HG03064 (cell line): Measurements from ENCODE around the gene ENPP6.
"Not testable (repeated sequence)": the region's sequence is repeated elsewhere in the genome, so short reads cannot be mapped to it uniquely, and the experiment has no call there.

ENCODE experiments used
- ATAC-seq: cut with Tn5 transposase; IDR thresholded peaks from one replicate; pipeline ENCODE4 v1.9.1; 2021; ENCODE audit warnings: low read depth; ENCODE audit not compliant: unreplicated experiment

Gene ENPP6

DNA sequence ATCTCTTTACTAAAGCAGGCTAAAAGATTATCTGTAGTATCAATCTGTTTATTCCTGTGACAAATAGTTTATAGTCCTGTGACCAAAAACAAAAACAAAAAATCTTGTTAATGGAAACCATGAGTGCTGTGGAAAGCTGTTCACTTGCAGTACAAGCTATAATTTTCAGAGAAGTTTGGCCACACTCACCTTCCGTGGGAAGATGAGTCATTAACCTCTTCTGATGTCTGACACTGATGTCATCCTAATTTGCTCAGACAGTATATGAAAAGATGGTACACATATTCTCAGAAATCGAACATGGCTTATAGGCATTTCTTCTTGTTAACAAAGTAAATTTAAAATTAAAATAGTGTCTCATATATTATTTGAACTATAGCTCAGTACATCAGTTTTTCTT is 19.9 kb upstream of the ENPP6 start:
- ATAC-seq, result no peak

DNA sequence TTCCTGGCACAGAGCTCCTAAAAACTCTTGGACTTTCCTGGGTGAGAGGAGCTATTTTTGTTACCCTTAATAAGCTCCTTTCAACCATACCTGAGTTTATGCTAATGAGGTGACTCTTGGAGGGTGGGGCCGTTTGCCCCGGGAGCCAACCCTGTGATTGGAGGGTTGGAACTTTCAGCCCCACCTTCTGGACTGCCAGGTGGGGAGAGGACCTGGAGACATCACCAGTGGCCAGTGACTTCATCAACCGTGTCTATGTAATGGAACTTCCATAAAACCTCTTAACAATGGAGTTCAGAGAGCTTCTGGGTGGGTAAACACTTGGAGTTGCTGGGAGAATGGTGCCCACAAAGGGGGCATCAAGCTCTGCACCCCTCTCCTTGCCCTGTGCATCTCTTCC is 17.9 kb upstream of the ENPP6 start:
- no peak for ATAC-seq

DNA sequence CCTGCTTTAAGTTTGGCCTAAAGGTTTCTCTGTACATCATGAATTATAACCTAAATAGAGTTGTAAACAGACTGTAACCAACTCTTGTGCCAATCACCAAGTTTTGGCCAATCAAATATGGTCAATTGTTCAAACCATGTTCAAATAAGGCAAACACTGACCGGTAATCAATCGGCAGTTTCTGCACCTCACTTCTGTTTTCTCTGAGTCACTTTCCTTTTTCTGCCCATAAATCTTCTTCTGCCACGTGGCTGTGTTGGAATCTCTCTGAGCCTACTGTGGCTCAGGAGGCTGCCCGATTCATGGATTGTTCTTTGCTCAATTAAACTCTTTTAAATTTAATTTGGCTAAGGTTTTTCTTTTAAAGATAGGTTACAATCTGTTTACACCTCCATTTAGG is 16.5 kb upstream of the ENPP6 start:
- no peak for ATAC-seq

DNA sequence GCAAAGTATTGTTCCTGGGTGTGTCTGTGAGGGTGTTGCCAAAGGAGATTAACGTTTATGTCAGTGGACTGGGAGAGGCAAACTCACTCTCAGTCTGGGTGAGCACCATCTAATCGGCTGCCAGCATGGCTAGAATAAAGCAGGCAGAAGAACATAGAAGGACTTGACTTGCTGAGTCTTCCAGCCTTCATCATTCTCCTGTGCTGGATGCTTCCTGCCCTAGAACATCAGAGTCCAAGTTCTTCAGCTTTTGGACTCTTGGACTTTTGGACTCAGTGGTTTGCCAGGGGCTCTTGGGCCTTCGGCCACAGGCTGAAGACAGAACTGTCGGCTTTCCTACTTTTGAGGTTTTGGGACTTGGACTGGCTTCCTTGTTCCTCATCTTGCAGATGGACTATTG is 15.3 kb upstream of the ENPP6 start:
- no peak for ATAC-seq

DNA sequence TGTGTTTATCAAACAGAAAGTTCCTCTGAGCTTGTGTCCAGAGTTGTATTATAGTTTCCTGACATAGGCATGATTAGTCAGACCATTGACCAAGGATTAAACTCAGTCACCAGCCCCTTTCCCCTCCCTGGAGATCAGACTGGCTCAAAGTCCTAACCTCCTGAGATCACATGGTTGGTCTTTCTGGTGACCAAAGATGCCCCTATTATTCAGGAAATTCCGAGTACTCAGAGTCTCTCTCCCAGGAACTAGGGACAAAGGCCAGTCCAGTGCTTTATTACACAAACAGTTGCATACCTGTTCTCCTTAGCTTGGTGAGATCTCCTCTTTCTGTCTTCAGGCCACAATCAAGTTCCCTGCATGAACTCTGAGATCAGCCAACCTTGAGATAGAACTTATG is 14.5 kb upstream of the ENPP6 start:
- no peak for ATAC-seq

DNA sequence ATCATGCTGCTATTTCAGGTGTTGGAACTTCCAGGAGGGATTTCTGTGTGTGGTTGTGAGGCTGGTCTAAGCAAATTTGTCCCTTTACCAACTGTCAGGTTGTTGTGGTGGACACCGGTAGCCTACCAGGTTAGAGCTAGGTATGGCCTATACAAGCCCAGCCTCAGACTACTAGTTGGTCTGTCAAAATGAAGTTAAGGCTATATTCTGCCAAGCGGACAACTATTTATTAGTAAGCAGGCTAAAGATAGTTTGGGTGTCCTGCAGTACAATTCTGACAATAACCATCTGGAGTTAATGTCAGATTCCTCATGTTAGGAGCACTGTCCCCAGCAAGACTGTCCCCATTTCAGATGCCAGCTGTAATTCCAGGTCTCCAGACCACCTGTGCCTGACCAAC is 13.9 kb upstream of the ENPP6 start:
- no peak for ATAC-seq

DNA sequence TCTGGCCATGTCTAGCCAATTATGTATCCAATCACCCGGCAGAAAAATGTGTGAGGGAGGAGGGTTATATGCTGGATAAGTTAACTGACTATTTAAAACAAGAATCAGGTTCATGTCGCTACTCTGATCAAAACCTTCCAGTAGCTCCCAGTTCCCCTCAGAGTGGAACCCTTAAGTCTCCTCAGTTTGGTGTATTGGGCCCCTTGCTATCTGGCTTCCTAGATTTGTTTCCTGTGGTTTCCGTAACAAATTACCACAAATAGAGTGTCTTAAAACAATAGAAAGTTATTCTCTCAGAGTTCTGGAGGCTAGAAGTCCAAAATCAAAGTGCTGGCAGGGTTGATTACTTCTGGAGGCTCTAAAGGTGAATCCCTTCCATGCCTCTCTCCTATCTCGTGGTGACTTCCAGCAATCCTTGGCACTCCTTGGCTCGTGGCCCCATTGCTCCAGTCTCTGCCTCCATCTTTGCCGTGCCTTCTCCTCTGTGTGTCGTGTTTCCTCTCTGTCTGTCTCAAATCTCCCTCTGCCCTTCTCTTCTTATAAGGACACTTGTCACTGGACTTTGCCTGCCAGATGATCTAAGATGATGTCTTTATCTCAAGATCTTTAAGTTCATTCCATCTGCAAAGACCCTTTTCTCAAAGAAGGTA is 10.5 kb upstream of the ENPP6 start:
- no peak for ATAC-seq

DNA sequence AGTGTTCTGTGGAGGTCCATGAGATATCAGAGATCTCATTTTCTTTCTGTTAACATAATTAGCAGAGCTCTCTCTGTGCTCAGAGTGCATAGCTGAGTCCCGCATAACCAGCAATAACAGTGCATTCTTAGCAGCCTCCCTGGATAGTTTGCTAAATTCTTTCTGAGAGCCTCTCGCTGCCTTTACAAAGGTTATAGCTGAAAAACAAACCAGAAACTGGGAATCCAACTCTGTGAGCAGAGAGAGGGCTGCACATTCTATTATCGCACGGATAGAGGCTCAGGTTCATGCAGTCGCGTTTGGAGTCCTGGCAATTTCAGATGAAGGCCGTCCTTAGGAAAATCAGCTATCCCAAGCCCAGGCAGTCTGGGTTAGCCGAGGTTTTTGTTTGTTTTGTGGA is 1.2 kb downstream of the ENPP6 start:
- ATAC-seq, result no peak

DNA sequence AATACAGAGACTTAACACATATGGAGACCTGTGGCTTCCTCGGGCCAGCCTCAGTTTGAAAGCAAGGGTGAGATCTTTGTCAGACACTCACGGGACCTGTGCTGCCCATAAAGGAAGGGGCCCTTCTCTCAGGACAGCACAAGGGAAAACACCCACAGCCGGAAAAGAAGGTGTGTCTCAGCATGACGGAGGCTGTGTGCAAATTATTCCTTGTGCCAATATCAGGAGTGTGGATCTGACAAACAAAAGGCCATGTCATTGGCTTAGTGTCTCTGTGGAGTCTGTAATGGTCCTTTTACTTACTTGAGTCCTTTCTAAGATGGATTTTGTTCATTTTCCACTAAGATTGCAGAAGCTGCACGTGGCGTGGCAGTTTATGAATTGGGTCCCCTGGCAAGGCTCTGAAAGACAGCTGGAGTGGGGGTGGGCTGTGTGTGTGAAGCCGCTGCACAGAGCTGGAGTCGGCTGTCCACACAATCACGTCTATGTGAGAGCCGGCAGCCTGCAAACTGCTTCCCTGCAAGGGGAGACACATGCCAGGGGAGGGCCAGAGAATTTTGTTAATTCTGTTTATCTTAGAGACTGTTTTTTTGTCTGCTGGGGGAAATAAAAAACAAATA is 1.9 kb downstream of the ENPP6 start:
- ATAC-seq, result no peak

DNA sequence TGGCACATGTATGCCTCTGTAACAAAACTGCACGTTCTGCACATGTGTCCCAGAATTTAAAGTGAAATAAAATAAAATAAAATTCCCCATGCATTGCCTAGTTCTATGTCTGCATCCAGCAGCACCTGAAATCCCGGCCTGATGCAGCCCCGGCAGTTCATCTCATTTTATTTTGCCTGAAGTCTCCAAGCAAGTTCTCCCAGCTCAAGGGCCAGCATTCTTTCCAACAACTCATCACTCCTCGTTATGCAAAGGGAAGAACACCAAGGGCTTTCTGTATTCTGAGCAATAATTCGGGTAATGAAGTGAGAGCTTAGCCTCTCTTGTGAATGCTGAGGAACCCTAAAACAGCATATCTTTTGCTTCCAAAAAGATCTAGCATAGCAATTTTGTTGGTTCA is 2.7 kb downstream of the ENPP6 start:
- ATAC-seq, result no peak

DNA sequence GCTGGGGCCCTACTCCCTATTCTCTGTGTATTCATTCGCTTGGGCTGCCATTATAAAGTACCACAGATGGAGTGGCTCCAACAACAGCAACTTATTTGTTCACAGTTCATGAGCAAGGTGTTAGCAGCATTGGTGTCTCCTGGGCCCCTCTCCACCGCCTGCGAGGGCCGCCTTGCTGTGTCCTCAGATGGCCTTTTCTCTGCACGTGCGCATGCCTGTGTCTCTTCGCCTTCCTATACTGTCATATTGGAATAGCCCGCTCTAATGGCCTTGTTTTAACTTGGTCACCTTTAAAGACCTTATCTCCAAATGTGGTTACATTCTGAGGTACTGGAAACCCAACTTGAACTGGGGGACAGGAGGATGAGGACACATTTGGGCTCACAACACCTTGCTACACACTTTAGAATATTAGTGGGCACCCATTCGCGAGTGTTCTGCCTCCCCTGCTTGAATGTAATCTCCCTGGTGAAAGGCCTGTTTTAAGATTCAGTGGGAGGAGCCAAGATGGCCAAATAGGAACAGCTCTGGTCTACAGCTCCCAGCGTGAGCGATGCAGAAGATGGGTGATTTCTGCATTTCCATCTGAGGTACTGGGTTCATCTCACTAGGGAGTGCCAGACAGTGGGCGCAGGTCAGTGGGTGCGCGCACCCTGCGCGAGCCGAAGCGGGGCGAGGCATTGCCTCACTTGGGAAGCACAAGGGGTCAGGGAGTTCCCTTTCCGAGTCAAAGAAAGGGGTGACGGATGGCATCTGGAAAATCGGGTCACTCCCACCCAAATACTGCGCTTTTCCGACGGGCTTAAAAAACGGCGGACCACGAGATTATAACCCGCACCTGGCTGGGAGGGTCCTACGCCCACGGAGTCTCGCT is 9.7 kb downstream of the ENPP6 start:
- ATAC-seq, result not testable (repeated sequence)

DNA sequence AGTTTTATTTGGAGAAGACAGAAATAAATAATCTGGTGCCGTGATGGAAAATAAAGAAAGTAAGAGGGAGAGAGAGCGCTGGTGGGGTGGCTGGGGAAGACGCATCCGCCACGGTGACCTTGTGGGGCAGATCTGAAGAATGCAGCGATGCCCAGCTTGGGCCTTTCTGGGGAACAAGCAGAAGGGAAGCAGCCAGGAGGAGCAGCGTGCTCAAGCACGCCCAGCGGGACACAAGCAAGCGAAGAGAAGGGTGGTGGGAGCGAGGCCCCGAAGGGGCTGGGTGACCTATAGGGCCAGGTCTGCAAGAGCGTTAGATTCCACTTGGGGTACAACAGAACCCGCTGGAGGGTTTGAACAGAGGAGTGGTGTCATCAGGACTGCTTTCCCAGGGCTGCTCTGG is 12.4 kb downstream of the ENPP6 start:
- ATAC-seq, result no peak

DNA sequence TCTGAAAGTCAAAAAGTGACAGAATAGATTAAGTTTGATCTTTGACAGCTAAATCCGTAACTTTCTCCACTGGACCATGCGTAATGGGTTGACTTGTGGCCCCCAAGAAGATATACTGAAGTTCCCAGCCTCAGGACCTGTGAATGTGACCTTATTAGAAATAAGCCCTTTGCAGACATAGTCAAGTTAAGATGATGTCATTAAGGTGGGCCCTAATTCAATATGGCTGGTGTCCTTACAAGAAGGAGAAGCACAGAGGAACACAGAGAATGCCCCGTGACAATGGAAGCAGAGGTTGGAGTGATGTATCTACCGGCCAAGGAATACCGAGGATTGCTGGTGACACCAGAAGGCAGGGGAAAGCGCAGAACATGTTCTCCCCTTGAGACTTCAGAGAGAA is 14.4 kb downstream of the ENPP6 start:
- no peak for ATAC-seq

DNA sequence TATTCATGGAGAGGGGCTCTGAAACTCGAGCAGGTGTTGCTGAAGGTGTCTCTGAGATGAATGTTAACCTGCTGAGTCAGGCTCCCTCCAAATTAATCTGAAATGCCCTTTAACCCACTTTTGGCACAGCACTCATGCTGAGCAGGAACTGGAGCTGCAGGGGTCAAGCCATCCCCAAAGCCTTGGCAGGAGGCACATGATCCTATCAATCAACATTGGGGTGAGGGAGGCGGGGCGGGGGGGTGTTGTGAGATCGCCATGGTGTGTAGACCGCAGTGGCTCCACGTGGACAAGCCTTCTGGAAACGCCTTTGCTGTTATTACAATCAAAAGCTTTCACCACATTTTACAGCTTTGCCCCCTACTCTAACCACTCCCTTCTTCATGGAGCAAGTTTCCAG is 16.5 kb downstream of the ENPP6 start:
- ATAC-seq, result no peak

DNA sequence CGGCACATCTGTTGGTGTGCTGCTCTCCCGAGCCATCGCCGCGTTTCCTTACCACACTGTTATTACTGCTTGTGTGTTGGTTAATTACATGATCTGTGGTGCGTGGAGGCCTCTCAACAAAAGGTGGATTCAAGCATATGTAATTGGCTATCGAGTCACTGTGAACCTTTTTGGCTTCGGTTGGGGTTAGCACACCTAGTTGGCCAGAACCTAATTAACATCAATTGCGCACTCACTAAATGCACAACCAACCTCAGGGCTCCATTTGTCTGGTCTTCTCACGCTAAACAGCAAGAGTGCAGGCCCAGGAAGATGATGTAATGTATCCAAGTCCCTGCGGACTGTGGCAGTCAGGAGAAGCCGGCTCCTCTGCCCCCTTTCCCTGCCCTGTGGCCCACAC is 17.4 kb downstream of the ENPP6 start:
- no peak for ATAC-seq

DNA sequence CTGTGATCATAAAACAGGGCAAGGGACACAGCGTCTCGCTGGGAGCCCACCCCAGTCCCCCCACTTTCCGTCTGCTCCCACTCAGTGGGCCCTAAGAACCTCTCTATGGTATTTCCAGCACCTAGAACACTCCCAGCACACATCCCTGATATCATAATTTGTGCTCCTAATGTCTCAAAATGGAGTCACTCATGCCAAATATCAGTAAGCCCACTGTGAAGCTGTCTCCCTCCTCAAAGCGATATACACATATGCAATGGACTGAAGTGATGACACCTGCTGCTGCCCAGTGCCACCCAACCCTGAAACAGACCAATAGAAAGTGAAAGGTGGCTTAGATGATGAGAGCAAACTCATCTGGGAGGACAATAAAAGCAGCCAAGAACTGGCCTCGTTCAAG is 17.9 kb downstream of the ENPP6 start:
- ATAC-seq, result no peak

DNA sequence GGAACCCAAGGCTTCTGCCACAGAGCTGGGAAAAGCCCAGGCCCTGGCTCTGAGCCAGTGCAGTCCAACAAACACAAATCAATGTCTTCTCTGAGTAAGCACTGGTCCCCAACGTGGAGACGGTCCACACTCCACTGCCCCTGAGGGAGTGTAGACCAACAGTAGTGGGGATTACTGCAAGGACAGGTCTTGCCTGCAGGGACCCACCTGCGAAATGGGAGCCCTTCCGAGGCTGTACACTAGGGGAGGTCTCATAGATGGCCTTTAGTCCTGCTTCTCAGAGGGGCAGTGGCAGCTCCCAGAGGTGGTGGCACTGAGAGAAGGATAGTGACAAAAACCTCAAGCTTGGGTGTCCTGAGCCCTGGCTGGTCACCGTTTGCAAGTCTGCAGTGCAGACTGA is 19.5 kb downstream of the ENPP6 start:
- ATAC-seq, result no peak

DNA sequence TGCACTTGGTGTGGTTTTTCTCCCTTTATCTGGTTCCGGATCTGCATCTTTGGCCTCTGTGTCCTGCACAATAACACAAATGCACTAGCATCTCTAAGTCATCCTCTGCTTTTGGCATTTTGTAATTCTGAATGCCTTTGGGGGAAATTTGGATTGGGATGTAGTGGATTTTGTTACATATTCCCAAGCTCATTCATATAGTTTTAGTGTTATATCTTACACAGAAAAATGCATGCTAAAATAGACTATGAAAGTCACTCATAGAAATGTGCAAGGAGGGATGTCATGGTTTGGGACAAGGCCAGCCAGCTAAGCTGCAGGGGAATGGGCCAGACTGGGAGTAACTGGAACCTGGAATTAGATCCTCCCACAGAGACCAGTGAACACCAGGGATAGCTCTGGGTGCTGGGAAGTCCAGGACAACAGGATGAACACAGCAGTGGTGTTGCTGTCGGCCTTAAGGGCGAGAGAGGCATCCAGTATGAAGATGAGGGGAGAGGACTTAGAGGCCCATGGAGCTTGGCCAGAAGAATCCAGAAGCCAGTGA is 20.1 kb downstream of the ENPP6 start:
- no peak for ATAC-seq

DNA sequence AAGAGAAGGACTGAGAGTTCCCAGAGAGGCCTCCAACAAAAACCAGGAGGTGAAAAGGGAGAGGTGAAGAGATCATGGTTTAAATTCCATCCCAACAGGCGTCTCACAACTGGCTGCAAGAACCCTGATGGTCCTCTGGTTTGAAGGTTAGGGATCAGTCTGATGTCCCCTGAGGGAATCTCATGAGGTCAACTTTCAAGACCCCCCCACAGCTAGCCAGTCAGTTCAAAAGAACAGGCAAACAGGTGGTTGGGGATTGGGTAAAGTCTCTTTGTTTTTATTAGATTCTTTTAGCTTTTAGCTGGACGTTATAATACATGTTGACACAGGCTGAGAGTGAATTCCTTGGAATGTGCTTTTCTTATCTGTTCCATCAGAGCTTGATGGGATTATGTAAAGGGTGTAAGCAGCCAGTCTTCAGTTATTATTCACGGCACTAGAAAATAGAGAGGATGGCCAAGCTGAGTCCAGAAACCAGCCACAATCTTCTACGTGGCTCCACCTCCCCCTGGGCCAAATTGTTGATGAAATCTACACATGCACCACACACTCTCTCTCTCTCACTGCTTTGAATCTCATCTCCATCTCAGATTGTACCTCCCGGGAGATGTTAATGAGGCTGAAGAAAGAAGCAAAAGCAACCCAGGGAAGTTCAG is 20.8 kb downstream of the ENPP6 start:
- no peak for ATAC-seq

DNA sequence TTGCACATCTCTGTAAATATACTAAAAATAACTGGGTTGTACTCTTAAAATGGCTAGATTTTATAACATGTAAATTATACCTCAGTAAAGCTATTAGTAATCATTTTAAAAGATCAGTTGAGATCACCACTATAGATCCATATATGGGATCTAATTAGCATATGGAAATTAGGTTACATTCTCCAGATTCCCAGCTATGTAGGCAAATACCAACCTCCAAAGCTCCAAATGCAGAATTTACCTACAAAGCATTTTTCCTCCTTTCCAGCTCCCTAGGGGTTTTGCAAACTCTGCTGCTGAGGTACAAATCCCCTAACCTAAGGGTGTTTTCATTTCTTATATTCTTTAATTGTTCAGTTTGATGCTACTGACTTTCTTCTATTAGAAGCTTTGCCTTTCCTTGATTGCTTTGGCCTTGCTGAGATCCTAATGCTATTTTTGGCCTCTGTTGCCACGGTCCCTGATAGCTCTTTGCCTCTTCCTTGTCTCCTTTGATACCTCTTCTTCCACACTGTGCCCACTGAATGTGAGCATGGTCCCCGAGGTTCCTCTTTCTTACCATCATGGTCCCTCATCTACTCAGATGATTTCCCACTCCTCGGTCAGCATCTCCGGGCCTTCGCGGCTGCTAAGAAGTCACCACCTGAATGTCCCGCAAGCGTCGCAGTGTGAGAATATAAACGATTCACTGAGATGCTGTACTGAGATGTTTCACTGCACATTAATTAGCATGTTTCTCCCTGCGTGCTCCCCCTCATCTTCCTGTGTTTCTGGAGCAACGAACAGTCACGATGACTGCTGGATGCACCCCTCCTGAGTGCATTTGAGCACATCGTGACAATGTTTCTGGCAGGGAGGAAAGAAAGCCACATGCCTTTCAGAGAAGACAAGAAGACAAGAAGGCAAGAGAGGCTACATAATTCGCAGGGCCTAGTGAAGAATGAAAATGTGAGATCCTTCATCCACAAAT is 23.8 kb downstream of the ENPP6 start:
- ATAC-seq, result no peak
